KMS-11 (cell line): ENCODE measurements around the gene CSH1.
"Not testable (repeated sequence)": the region's sequence is repeated elsewhere in the genome, so short reads cannot be mapped to it uniquely, and the experiment has no call there.

Experiments used
- H2AFZ ChIP-seq: fragments of 200-600 bp; sonication (generic); 2 replicates; pipeline ENCODE4 v1.6.1; 2016; ENCODE audit warnings: antibody characterized with exemption, mixed run types, low read depth
- H3K27ac ChIP-seq: fragments of 200-600 bp; sonication (generic); 2 replicates; pipeline ENCODE4 v1.6.1; 2016; ENCODE audit warnings: mild to moderate bottlenecking, mixed run types
- H3K27me3 ChIP-seq: fragments of 200-600 bp; sonication (generic); 2 replicates; pipeline ENCODE4 v1.6.1; 2017; ENCODE audit warnings: mild to moderate bottlenecking, low read depth, mixed run types, moderate library complexity; ENCODE audit not compliant: insufficient read depth
- H3K36me3 ChIP-seq: fragments of 200-600 bp; sonication (generic); 2 replicates; pipeline ENCODE4 v1.6.1; 2017; ENCODE audit warnings: mild to moderate bottlenecking, mixed run types; ENCODE audit not compliant: insufficient read depth
- H3K4me1 ChIP-seq: fragments of 200-600 bp; sonication (generic); 2 replicates; pipeline ENCODE4 v1.6.1; 2016; ENCODE audit warnings: mild to moderate bottlenecking, low read depth, mixed run types; ENCODE audit not compliant: poor library complexity, severe bottlenecking
- H3K4me2 ChIP-seq: fragments of 200-600 bp; sonication (generic); 2 replicates; pipeline ENCODE4 v1.7.0; 2016; ENCODE audit warnings: mild to moderate bottlenecking, mixed run types
- H3K4me3 ChIP-seq: fragments of 200-600 bp; sonication (generic); IDR thresholded peaks from 2 replicates; pipeline ENCODE4 v1.6.1; 2017; ENCODE audit warnings: low read depth, low read length, mixed read lengths; ENCODE audit not compliant: insufficient read depth
- H3K79me2 ChIP-seq: fragments of 200-600 bp; sonication (generic); 2 replicates; pipeline ENCODE4 v1.6.1; 2016; ENCODE audit warnings: low read depth, mixed run types; ENCODE audit not compliant: insufficient read depth
- H3K9ac ChIP-seq: fragments of 200-600 bp; sonication (generic); 2 replicates; pipeline ENCODE4 v1.6.1; 2016; ENCODE audit warnings: mild to moderate bottlenecking, mixed run types
- H4K20me1 ChIP-seq: fragments of 200-600 bp; sonication (generic); 2 replicates; pipeline ENCODE4 v1.6.1; 2016; ENCODE audit warnings: mild to moderate bottlenecking, mixed run types; ENCODE audit not compliant: insufficient read depth
- CTCF ChIP-seq: fragments of 200-600 bp; sonication (generic); conservative IDR thresholded peaks from 2 replicates; pipeline ENCODE4 v1.6.1; 2017; ENCODE audit warnings: low read depth, mild to moderate bottlenecking, antibody characterized with exemption, low read length, moderate library complexity, mixed read lengths

The CSH1 gene

GRCh38 chr17:63870292-63870665, 26.1 kb downstream of the CSH1 start:
- not testable (repeated sequence) for H3K27ac ChIP-seq, H3K79me2 ChIP-seq, H3K27me3 ChIP-seq, H3K36me3 ChIP-seq, H3K4me1 ChIP-seq, H4K20me1 ChIP-seq, H3K9ac ChIP-seq, H2AFZ ChIP-seq, H3K4me3 ChIP-seq, H3K4me2 ChIP-seq

GRCh38 chr17:63869491-63870291, 26.7 kb downstream of the CSH1 start:
- not testable (repeated sequence) for H3K4me3 ChIP-seq, H3K79me2 ChIP-seq, H2AFZ ChIP-seq, H3K4me1 ChIP-seq, H3K9ac ChIP-seq, H3K27ac ChIP-seq, H3K4me2 ChIP-seq, H3K27me3 ChIP-seq, H4K20me1 ChIP-seq, H3K36me3 ChIP-seq

- H3K36me3 ChIP-seq, H3K27ac ChIP-seq, H3K27me3 ChIP-seq, H3K4me3 ChIP-seq, H4K20me1 ChIP-seq, H3K79me2 ChIP-seq, H3K4me1 ChIP-seq, H3K9ac ChIP-seq: not testable (repeated sequence)
- Histone ChIP-seq H3K4me2 (peak overlapping the region; percentile 16; the same call in 1 of the 2 replicates), H2AFZ (peak overlapping the region; percentile 39; the same call in 1 of the 2 replicates)
Observed at GRCh38 chr17:63866625-63867024, 29.7 kb downstream of the CSH1 start.

- Histone ChIP-seq H3K27me3 (peaks cover 8% of the 10 kb centered on the region; the same call in 1 of the 2 replicates), H3K9ac (no peak overlapping the region), H3K79me2 (no peaks in the 10 kb centered on the region), H3K36me3 (no peaks in the 10 kb centered on the region), H3K4me1 (no peaks in the 10 kb centered on the region), H3K27ac (no peak overlapping the region), H4K20me1 (no peaks in the 10 kb centered on the region), H3K4me3 (no peak overlapping the region), H3K4me2 (no peak overlapping the region), H2AFZ (no peak overlapping the region)
- no peak for TF ChIP-seq CTCF
Observed at GRCh38 chr17:63859257-63859656, 37.1 kb downstream of the CSH1 start.

GRCh38 chr17:63856425-63856824, 39.9 kb downstream of the CSH1 start:
- not testable (repeated sequence) for H3K36me3 ChIP-seq, H3K4me1 ChIP-seq, H4K20me1 ChIP-seq, H3K79me2 ChIP-seq, H3K9ac ChIP-seq, H3K27ac ChIP-seq, H3K4me3 ChIP-seq, H3K4me2 ChIP-seq, H3K27me3 ChIP-seq, H2AFZ ChIP-seq

- no peaks in the 10 kb centered on the region for H3K79me2 ChIP-seq
- H3K27ac ChIP-seq, result no peak overlapping the region
- H4K20me1 ChIP-seq, result no peaks in the 10 kb centered on the region
- H2AFZ ChIP-seq, result no peak overlapping the region
- no peak overlapping the region for H3K4me3 ChIP-seq
- H3K4me2 ChIP-seq, result no peak overlapping the region
- no peaks in the 10 kb centered on the region for H3K4me1 ChIP-seq
- H3K27me3 ChIP-seq, result peaks cover 8% of the 10 kb centered on the region; the same call in 1 of the 2 replicates
- H3K9ac ChIP-seq, result no peak overlapping the region
- H3K36me3 ChIP-seq, result no peaks in the 10 kb centered on the region
- no peak for TF ChIP-seq CTCF
Observed at GRCh38 chr17:63855185-63855584, 41.2 kb downstream of the CSH1 start.
